Vagina (tissue), 2 donors: ENCODE measurements around the gene PTPN3. TPM values are rescaled to one million over a fixed set of nuclear protein-coding genes. Genes with fewer than 3 reads are reported as not detected.

Experiments used
- DNase-seq, 2 donors: peaks; one replicate each; pipeline ENCODE4 v3.0.0-alpha.2; 2017; ENCODE audit errors: extremely low spot score in 2 of 2
- H3K27ac ChIP-seq: fragments of 200-600 bp; sonication (generic); one replicate; pipeline ENCODE4 v1.5.1; 2019
- H3K27me3 ChIP-seq: fragments of 200-600 bp; sonication (generic); one replicate; pipeline ENCODE4 v1.5.1; 2019
- H3K36me3 ChIP-seq, 2 donors: fragments of 200-600 bp; sonication (generic); one replicate each; pipeline ENCODE4 v1.5.1; 2017 to 2019
- H3K4me1 ChIP-seq: fragments of 200-600 bp; sonication (generic); one replicate; pipeline ENCODE4 v1.5.1; 2019
- H3K4me3 ChIP-seq, 2 donors: fragments of 200-600 bp; sonication (generic); 1 replicate in 1 of 2; 2 replicates in 1 of 2; pipeline ENCODE4 v1.5.1; 2016 to 2019
- H3K9me3 ChIP-seq: fragments of 200-600 bp; sonication (generic); one replicate; pipeline ENCODE4 v1.5.1; 2019
- CTCF ChIP-seq, 3 experiments: fragments of 450-650 bp in 2 of 3; fragments of 200-600 bp in 1 of 3; sonication (generic) in 1 of 3; IDR thresholded peaks; one replicate each; pipeline ENCODE4 v1.5.1; 2017 to 2019; ENCODE audit warnings: antibody characterized with exemption in 3 of 3, mild to moderate bottlenecking in 2 of 3, moderate library complexity in 2 of 3
- POLR2A ChIP-seq, 2 donors: fragments of 450-650 bp; IDR thresholded peaks; one replicate each; pipeline ENCODE4 v1.6.1; 2017; ENCODE audit warnings: antibody characterized with exemption in 2 of 2, mild to moderate bottlenecking in 2 of 2, moderate library complexity in 2 of 2
- POLR2AphosphoS5 ChIP-seq, 2 donors: sonication (generic); formaldehyde crosslinking; IDR thresholded peaks; one replicate each; pipeline ENCODE4 v1.9.0; 2017; ENCODE audit warnings: antibody characterized with exemption in 2 of 2, mild to moderate bottlenecking in 2 of 2, low read depth in 1 of 2; ENCODE audit not compliant: insufficient read depth in 1 of 2
- intact Hi-C: fragments of 100-400 bp; cut with DNase I; formaldehyde crosslinking; loops from one replicate; pipeline ENCODE4 v1.15.1; 2023
- total RNA-seq: library from RNA; depleted of rRNA; stranded (reverse); fragments of >200 nt; gene quantifications from one replicate; pipeline ENCODE4 v1.2.3, GENCODE V29; 2016

Gene PTPN3
- total RNA-seq, 1 donor from 2014 or later, result 15.5 TPM

GRCh38 chr9:109506097-109506712 lies 8.1 kb upstream of the PTPN3 start:
- TF ChIP-seq POLR2AphosphoS5 (IDR thresholded peaks at IDR 0.05; ENCODE audit: insufficient read depth in 1 of 2, low read depth in 1 of 2) (no peak), CTCF (IDR thresholded peaks at IDR 0.05) (no peak), POLR2A (IDR thresholded peaks at IDR 0.05) (no peak)
- H3K36me3 ChIP-seq, result no peaks in the 10 kb centered on the region
- DNase-seq, result no peak
- H3K4me3 ChIP-seq, result no peak overlapping the region
- H3K27me3 ChIP-seq, result no peaks in the 10 kb centered on the region
- H3K9me3 ChIP-seq, result no peaks in the 10 kb centered on the region
- H3K27ac ChIP-seq, result no peak overlapping the region
- no peaks in the 10 kb centered on the region for H3K4me1 ChIP-seq
- intact Hi-C loops, result no loop called here

- Histone ChIP-seq H3K4me3 (no peak overlapping the region), H3K4me1 (peaks cover under 1% of the 10 kb centered on the region), H3K27me3 (no peaks in the 10 kb centered on the region), H3K36me3 (no peaks in the 10 kb centered on the region), H3K27ac (no peak overlapping the region), H3K9me3 (no peaks in the 10 kb centered on the region)
- intact Hi-C loops, result no loop called here
- no peak for DNase-seq
- TF ChIP-seq POLR2A (IDR thresholded peaks at IDR 0.05), result no peak
- TF ChIP-seq POLR2AphosphoS5 (IDR thresholded peaks at IDR 0.05; ENCODE audit: insufficient read depth in 1 of 2, low read depth in 1 of 2), result no peak
- no peak for TF ChIP-seq CTCF (IDR thresholded peaks at IDR 0.05)
Measured at GRCh38 chr9:109504689-109505088, 6.6 kb upstream of the PTPN3 start.

GRCh38 chr9:109500421-109500974 lies 2.4 kb upstream of the PTPN3 start:
- peaks cover 10% of the 10 kb centered on the region for H3K4me1 ChIP-seq
- no peak for DNase-seq
- peak overlapping the region in 1 of 2 donors; percentile 49 for H3K4me3 ChIP-seq
- no peaks in the 10 kb centered on the region for H3K27me3 ChIP-seq
- peak in 1 of 2 donors; percentile 34 for TF ChIP-seq POLR2AphosphoS5 (IDR thresholded peaks at IDR 0.05; ENCODE audit: insufficient read depth in 1 of 2, low read depth in 1 of 2)
- TF ChIP-seq CTCF (IDR thresholded peaks at IDR 0.05), result no peak
- TF ChIP-seq POLR2A (IDR thresholded peaks at IDR 0.05), result no peak
- no peaks in the 10 kb centered on the region for H3K9me3 ChIP-seq
- H3K36me3 ChIP-seq, result no peaks in the 10 kb centered on the region
- intact Hi-C loops, result no loop called here
- no peak overlapping the region for H3K27ac ChIP-seq

GRCh38 chr9:109499631-109500410 lies 1.7 kb upstream of the PTPN3 start:
- Histone ChIP-seq H3K9me3 (no peaks in the 10 kb centered on the region), H3K4me1 (peaks cover 10% of the 10 kb centered on the region), H3K27me3 (no peaks in the 10 kb centered on the region), H3K36me3 (no peaks in the 10 kb centered on the region), H3K27ac (no peak overlapping the region), H3K4me3 (peak overlapping the region; percentile 25 to 49)
- TF ChIP-seq POLR2AphosphoS5 (IDR thresholded peaks at IDR 0.05; ENCODE audit: insufficient read depth in 1 of 2, low read depth in 1 of 2) (no peak), CTCF (IDR thresholded peaks at IDR 0.05) (no peak), POLR2A (IDR thresholded peaks at IDR 0.05) (no peak)
- no peak for DNase-seq
- intact Hi-C loops, result no loop called here
